ENCODE data around the gene GP1BB.

Gene GP1BB

DNA sequence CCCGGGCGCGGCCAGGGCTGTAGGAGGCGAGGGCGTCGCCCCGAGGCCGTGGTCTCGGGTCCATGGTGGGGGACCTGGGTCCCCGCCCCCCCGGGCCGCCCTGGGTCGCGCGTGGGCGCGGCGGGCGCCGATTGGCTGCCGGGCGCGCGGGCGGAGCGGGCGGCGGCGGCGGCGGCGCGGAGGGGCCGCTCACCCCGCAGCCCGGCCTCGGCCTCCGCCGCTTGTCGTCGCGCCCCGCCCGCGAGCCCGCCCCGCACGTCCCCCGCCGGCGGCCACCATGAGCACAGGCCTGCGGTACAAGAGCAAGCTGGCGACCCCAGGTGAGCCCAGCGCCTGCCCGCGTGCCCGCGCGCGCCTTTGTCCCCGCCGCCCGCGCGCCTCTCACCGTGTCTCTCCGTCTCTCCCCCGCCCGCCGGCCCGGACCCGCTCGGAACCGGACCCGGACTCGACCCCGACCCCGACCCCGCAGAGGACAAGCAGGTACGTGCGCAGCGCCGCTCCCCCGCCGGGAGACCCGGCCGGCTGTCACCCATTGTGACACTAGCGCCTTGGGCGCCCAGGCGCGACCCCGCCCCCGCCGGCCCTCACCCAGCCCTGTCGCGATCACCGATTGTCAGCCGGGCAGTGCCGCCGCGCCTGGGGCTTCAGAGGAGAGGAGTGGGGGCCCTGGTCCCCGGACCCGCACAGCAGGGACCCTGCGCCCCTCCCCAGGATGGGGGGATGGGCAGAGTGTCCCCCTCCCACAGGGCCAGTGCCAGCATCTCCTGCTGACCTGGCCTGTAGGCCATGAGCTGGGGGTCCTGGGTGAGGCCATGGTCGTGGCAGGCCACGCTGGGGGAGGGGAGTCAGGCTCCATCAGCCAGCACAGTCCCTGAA, 8.8 kb upstream of the GP1BB start, which contains the start of gene SEPTIN5:
Gene SEPTIN5 (plus strand): TSS at position 192 of the 876 bp plus-strand sequence. CDS start 86 bp downstream, at position 278.
- TF ChIP-seq EZH2phosphoT487 (IDR thresholded peaks at IDR 0.05; ENCODE audit: low read depth) (no peak), CTCF (IDR thresholded peaks at IDR 0.05; ENCODE audit: low read depth, low read length) (no peak)
- no peaks in the 10 kb centered on the region for H3K36me3 ChIP-seq (replicated peaks; ENCODE audit: low read depth, low read length)
- peaks cover 17% of the 10 kb centered on the region for H3K4me1 ChIP-seq (ENCODE audit: low read length)
- no peaks in the 10 kb centered on the region for H3K9me3 ChIP-seq (ENCODE audit: insufficient read depth, low read length)
- no peak within 1 kb of the TSS for H2AFZ ChIP-seq (ENCODE audit: low read depth, low read length)
- H4K20me1 ChIP-seq (ENCODE audit: insufficient read depth, low read length) = no peaks in the 10 kb centered on the region
- H3K4me2 ChIP-seq (ENCODE audit: low read length) = peak within 1 kb of the TSS; percentile 75
- H3K79me2 ChIP-seq (ENCODE audit: low read length) = no peaks in the 10 kb centered on the region
- H3K9ac ChIP-seq (ENCODE audit: low read length) = peak within 1 kb of the TSS; percentile 19; the same call in 1 of the 2 replicates
- H3K27ac ChIP-seq (ENCODE audit: low read length) = no peak within 1 kb of the TSS
- H3K27me3 ChIP-seq (ENCODE audit: low read depth, low read length) = no peaks in the 10 kb centered on the region
- H3K4me3 ChIP-seq (ENCODE audit: low read length) = peak within 1 kb of the TSS; percentile 76

- H2AFZ ChIP-seq (ENCODE audit: low read depth, low read length) = no peak overlapping the region
- TF ChIP-seq CTCF (IDR thresholded peaks at IDR 0.05; ENCODE audit: low read depth, low read length) (no peak), EZH2phosphoT487 (IDR thresholded peaks at IDR 0.05; ENCODE audit: low read depth) (no peak)
- H3K27me3 ChIP-seq (ENCODE audit: low read depth, low read length) = no peaks in the 10 kb centered on the region
- no peaks in the 10 kb centered on the region for H3K36me3 ChIP-seq (replicated peaks; ENCODE audit: low read depth, low read length)
- peaks cover 17% of the 10 kb centered on the region for H3K4me1 ChIP-seq (ENCODE audit: low read length)
- H3K4me3 ChIP-seq (ENCODE audit: low read length) = peak overlapping the region; percentile 76
- H3K9ac ChIP-seq (ENCODE audit: low read length) = peak overlapping the region; percentile 19; the same call in 1 of the 2 replicates
- H3K4me2 ChIP-seq (ENCODE audit: low read length) = peak overlapping the region; percentile 75
- H4K20me1 ChIP-seq (ENCODE audit: insufficient read depth, low read length) = no peaks in the 10 kb centered on the region
- no peaks in the 10 kb centered on the region for H3K9me3 ChIP-seq (ENCODE audit: insufficient read depth, low read length)
- H3K79me2 ChIP-seq (ENCODE audit: low read length) = no peaks in the 10 kb centered on the region
- H3K27ac ChIP-seq (ENCODE audit: low read length) = no peak overlapping the region
Observed at GRCh38 chr22:19715188-19715930, 8.0 kb upstream of the GP1BB start.

GRCh38 chr22:19716041-19716828, 7.1 kb upstream of the GP1BB start:
- H4K20me1 ChIP-seq (ENCODE audit: insufficient read depth, low read length) = no peaks in the 10 kb centered on the region
- no peaks in the 10 kb centered on the region for H3K79me2 ChIP-seq (ENCODE audit: low read length)
- H2AFZ ChIP-seq (ENCODE audit: low read depth, low read length) = no peak overlapping the region
- H3K9ac ChIP-seq (ENCODE audit: low read length) = no peak overlapping the region
- H3K9me3 ChIP-seq (ENCODE audit: insufficient read depth, low read length) = no peaks in the 10 kb centered on the region
- no peak for TF ChIP-seq CTCF (IDR thresholded peaks at IDR 0.05; ENCODE audit: low read depth, low read length)
- no peak for TF ChIP-seq EZH2phosphoT487 (IDR thresholded peaks at IDR 0.05; ENCODE audit: low read depth)
- no peaks in the 10 kb centered on the region for H3K36me3 ChIP-seq (replicated peaks; ENCODE audit: low read depth, low read length)
- peaks cover 17% of the 10 kb centered on the region for H3K4me1 ChIP-seq (ENCODE audit: low read length)
- no peaks in the 10 kb centered on the region for H3K27me3 ChIP-seq (ENCODE audit: low read depth, low read length)
- H3K27ac ChIP-seq (ENCODE audit: low read length) = no peak overlapping the region
- no peak overlapping the region for H3K4me3 ChIP-seq (ENCODE audit: low read length)
- no peak overlapping the region for H3K4me2 ChIP-seq (ENCODE audit: low read length)

Data from OCI-LY3 (cell line).